HL-60 (cell line): Measurements from ENCODE around the gene MCCC1.

Source experiments
- DNase-seq, 2 experiments: peaks; one replicate each; pipeline ENCODE4 v3.0.0-alpha.2; 2010 to 2020; ENCODE audit warnings: low read depth in 1 of 2, low spot score in 1 of 2
- H3K27ac ChIP-seq: fragments of 250-450 bp; sonication (Bioruptor Pico); replicated peaks from 2 replicates; pipeline ENCODE4 v1.5.1; 2020; ENCODE audit warnings: mild to moderate bottlenecking, moderate library complexity
- H3K27me3 ChIP-seq: fragments of 250-450 bp; sonication (Bioruptor Pico); 2 replicates; pipeline ENCODE4 v1.5.1; 2021; ENCODE audit warnings: mild to moderate bottlenecking, moderate library complexity; ENCODE audit not compliant: insufficient read depth, poor library complexity, severe bottlenecking
- H3K4me3 ChIP-seq: replicated peaks from 2 replicates; pipeline ENCODE4 v1.5.1; 2011; ENCODE audit warnings: mild to moderate bottlenecking, control low read depth, low read length; ENCODE audit not compliant: insufficient read depth
- CTCF ChIP-seq: IDR thresholded peaks from one replicate; pipeline ENCODE4 v1.5.1; 2011; ENCODE audit warnings: low read length, control low read depth, inconsistent platforms; ENCODE audit not compliant: insufficient read depth
- GABPA ChIP-seq: IDR thresholded peaks from 2 replicates; pipeline ENCODE4 v1.6.1; 2012; ENCODE audit warnings: low read depth
- POLR2AphosphoS5 ChIP-seq: IDR thresholded peaks from 2 replicates; pipeline ENCODE4 v1.6.1; 2012; ENCODE audit warnings: low read depth
- REST ChIP-seq: IDR thresholded peaks from 2 replicates; pipeline ENCODE4 v1.6.1; 2012; ENCODE audit warnings: low read depth; ENCODE audit not compliant: insufficient replicate concordance
- SPI1 ChIP-seq: IDR thresholded peaks from 2 replicates; pipeline ENCODE4 v1.6.1; 2012; ENCODE audit warnings: low read depth, mild to moderate bottlenecking, borderline replicate concordance

Gene MCCC1

GRCh38 chr3:183046883-183047282 is 52.4 kb downstream of the MCCC1 start:
- TF ChIP-seq REST: no peak
- no peak for TF ChIP-seq POLR2AphosphoS5
- TF ChIP-seq SPI1: no peak
- no peak for TF ChIP-seq GABPA
- no peak for TF ChIP-seq CTCF

GRCh38 chr3:183044547-183045229 is 54.6 kb downstream of the MCCC1 start:
- DNase-seq: no peak
- no peak for TF ChIP-seq GABPA
- TF ChIP-seq REST: no peak
- no peak for TF ChIP-seq SPI1
- no peak overlapping the region for H3K4me3 ChIP-seq
- no peaks in the 10 kb centered on the region for H3K27me3 ChIP-seq
- no peak overlapping the region for H3K27ac ChIP-seq

More at GRCh38 chr3:183046883-183047282, 52.4 kb downstream of the MCCC1 start:
- H3K27ac ChIP-seq: no peak overlapping the region
- no peak for DNase-seq
- H3K27me3 ChIP-seq: no peaks in the 10 kb centered on the region
- no peak overlapping the region for H3K4me3 ChIP-seq

GRCh38 chr3:183038757-183039156 is 60.5 kb downstream of the MCCC1 start:
- DNase-seq: no peak
- TF ChIP-seq POLR2AphosphoS5 (no peak), SPI1 (no peak), CTCF (no peak), REST (no peak), GABPA (no peak)
- Histone ChIP-seq H3K27ac (no peak overlapping the region), H3K4me3 (no peak overlapping the region), H3K27me3 (no peaks in the 10 kb centered on the region)
